Right lobe of liver (tissue), 4 donors: ENCODE measurements around the gene ADGRG3.

Source experiments
- CTCF ChIP-seq, 4 donors: fragments of 200-600 bp in 3 of 4; fragments of 450-650 bp in 1 of 4; IDR thresholded peaks; one replicate each; pipeline versions ENCODE4 v1.5.1 to v1.8.0; 2016 to 2022; ENCODE audit warnings: antibody characterized with exemption in 4 of 4, mild to moderate bottlenecking in 2 of 4
- POLR2A ChIP-seq: fragments of 450-650 bp; IDR thresholded peaks from one replicate; pipeline ENCODE4 v1.6.1; 2017; ENCODE audit warnings: antibody characterized with exemption, mild to moderate bottlenecking
- donor health status: DM: no; HTN: no; CAD: no.
- donor health status: DM: no; HTN: no; CAD: no.
- donor health status: DM: no; HTN: yes; CAD: no.

GRCh38 chr16:57619606-57620334, 48.3 kb upstream of the ADGRG3 start:
- TF ChIP-seq CTCF (IDR thresholded peaks at IDR 0.05) (no peak), POLR2A (no peak)
